ENCODE results near the gene NUFIP2. TPM values are rescaled to one million over a fixed set of nuclear protein-coding genes. Genes with fewer than 3 reads are reported as not detected.
"Not testable (repeated sequence)": the region's sequence is repeated elsewhere in the genome, so short reads cannot be mapped to it uniquely, and the experiment has no call there.

The NUFIP2 gene
- total RNA-seq, 1 donor from 2014 or later, result 40.5 TPM

GRCh38 chr17:29237476-29238132 lies 56.3 kb downstream of the NUFIP2 start:
- no peak for DNase-seq
- intact Hi-C loops (cut with micrococcal nuclease), result no loop called here
- H3K4me1 ChIP-seq, result no peaks in the 10 kb centered on the region
- TF ChIP-seq CTCF (IDR thresholded peaks at IDR 0.05; ENCODE audit: borderline replicate concordance), result no peak
- no peak overlapping the region for H3K27ac ChIP-seq (replicated peaks)
- no peaks in the 10 kb centered on the region for H3K27me3 ChIP-seq (ENCODE audit: low read depth)
- H3K36me3 ChIP-seq, result no peaks in the 10 kb centered on the region
- H3K4me3 ChIP-seq, result no peak overlapping the region
- no peaks in the 10 kb centered on the region for H3K9me3 ChIP-seq (replicated peaks)

- no peaks in the 10 kb centered on the region for H3K4me1 ChIP-seq
- H3K27me3 ChIP-seq (ENCODE audit: low read depth), result no peaks in the 10 kb centered on the region
- H3K36me3 ChIP-seq, result no peaks in the 10 kb centered on the region
- H3K4me3 ChIP-seq, result no peak overlapping the region
- H3K9me3 ChIP-seq (replicated peaks), result no peaks in the 10 kb centered on the region
- no peak for TF ChIP-seq CTCF (IDR thresholded peaks at IDR 0.05; ENCODE audit: borderline replicate concordance)
- DNase-seq, result no peak
- intact Hi-C loops (cut with micrococcal nuclease), result no loop called here
- H3K27ac ChIP-seq (replicated peaks), result no peak overlapping the region
These were observed 58.0 kb downstream of the NUFIP2 start for GRCh38 chr17:29235904-29236303.

GRCh38 chr17:29234972-29235371 lies 59.0 kb downstream of the NUFIP2 start:
- H3K27ac ChIP-seq (replicated peaks); H3K9me3 ChIP-seq (replicated peaks); H3K36me3 ChIP-seq; H3K4me1 ChIP-seq; H3K4me3 ChIP-seq; intact Hi-C loops (cut with micrococcal nuclease); DNase-seq; H3K27me3 ChIP-seq (ENCODE audit: low read depth): not testable (repeated sequence)

GRCh38 chr17:29233301-29233700 lies 60.6 kb downstream of the NUFIP2 start:
- Histone ChIP-seq H3K36me3 (no peaks in the 10 kb centered on the region), H3K9me3 (replicated peaks) (no peaks in the 10 kb centered on the region), H3K27ac (replicated peaks) (no peak overlapping the region), H3K27me3 (ENCODE audit: low read depth) (no peaks in the 10 kb centered on the region), H3K4me1 (no peaks in the 10 kb centered on the region), H3K4me3 (no peak overlapping the region)
- DNase-seq, result no peak
- intact Hi-C loops (cut with micrococcal nuclease), result no loop called here
- no peak for TF ChIP-seq CTCF (IDR thresholded peaks at IDR 0.05; ENCODE audit: borderline replicate concordance)

- no peak for DNase-seq
- Histone ChIP-seq H3K4me1 (no peaks in the 10 kb centered on the region), H3K4me3 (no peak overlapping the region), H3K27ac (replicated peaks) (no peak overlapping the region), H3K9me3 (replicated peaks) (no peaks in the 10 kb centered on the region), H3K27me3 (ENCODE audit: low read depth) (no peaks in the 10 kb centered on the region), H3K36me3 (no peaks in the 10 kb centered on the region)
- no peak for TF ChIP-seq CTCF (IDR thresholded peaks at IDR 0.05; ENCODE audit: borderline replicate concordance)
- intact Hi-C loops (cut with micrococcal nuclease), result no loop called here
These were observed 68.6 kb downstream of the NUFIP2 start for GRCh38 chr17:29225396-29225795.

- H3K27ac ChIP-seq (replicated peaks); intact Hi-C loops (cut with micrococcal nuclease); DNase-seq; H3K36me3 ChIP-seq; H3K27me3 ChIP-seq (ENCODE audit: low read depth); H3K4me3 ChIP-seq; H3K4me1 ChIP-seq; H3K9me3 ChIP-seq (replicated peaks): not testable (repeated sequence)
These were observed 72.6 kb downstream of the NUFIP2 start for GRCh38 chr17:29221338-29221737.
